HG02970 (cell line): Measurements from ENCODE around the gene SLC38A6.

Experiments
- ATAC-seq: cut with Tn5 transposase; IDR thresholded peaks from one replicate; pipeline ENCODE4 v1.9.1; 2021; ENCODE audit warnings: mild to moderate bottlenecking, moderate library complexity, moderate number of reproducible peaks; ENCODE audit not compliant: unreplicated experiment, low FRiP score

The SLC38A6 gene

GRCh38 chr14:61099216-61099835 is 118.3 kb downstream of the SLC38A6 start:
- no peak for ATAC-seq

GRCh38 chr14:61101803-61102548 is 120.9 kb downstream of the SLC38A6 start:
- no peak for ATAC-seq
